GM15510 (cell line): ENCODE data around the gene WDHD1.

Source experiments
- POLR2A ChIP-seq: IDR thresholded peaks from 3 replicates; pipeline ENCODE4 v1.6.1; 2011; ENCODE audit warnings: borderline replicate concordance; ENCODE audit not compliant: insufficient read length; ENCODE audit errors: extremely low read depth

The WDHD1 gene

GRCh38 chr14:55053500-55053899, 26.6 kb upstream of the WDHD1 start:
- TF ChIP-seq POLR2A: no peak

GRCh38 chr14:55053018-55053417, 26.1 kb upstream of the WDHD1 start:
- TF ChIP-seq POLR2A: no peak

- no peak for TF ChIP-seq POLR2A
Observed at GRCh38 chr14:55052269-55052930, 25.5 kb upstream of the WDHD1 start.

- TF ChIP-seq POLR2A: peak; percentile 97
Observed at GRCh38 chr14:55051423-55052268, 24.7 kb upstream of the WDHD1 start, which contains the start of gene MAPK1IP1L. Gene MAPK1IP1L, plus strand, starts transcription at chr14:55051647. Its CDS starts 10,037 bp downstream, at chr14:55061684.

- TF ChIP-seq POLR2A: no peak
Observed at GRCh38 chr14:55051165-55051422, 24.2 kb upstream of the WDHD1 start.

- no peak for TF ChIP-seq POLR2A
Observed at GRCh38 chr14:55048900-55049436, 22.1 kb upstream of the WDHD1 start.

GRCh38 chr14:55047301-55048053, 20.6 kb upstream of the WDHD1 start:
- TF ChIP-seq POLR2A: no peak

GRCh38 chr14:55045087-55045486, 18.2 kb upstream of the WDHD1 start:
- no peak for TF ChIP-seq POLR2A

GRCh38 chr14:55043528-55043927, 16.6 kb upstream of the WDHD1 start:
- TF ChIP-seq POLR2A: no peak

GRCh38 chr14:55038708-55039107, 11.8 kb upstream of the WDHD1 start:
- TF ChIP-seq POLR2A: no peak

GRCh38 chr14:55031190-55031589, 4.3 kb upstream of the WDHD1 start:
- TF ChIP-seq POLR2A: no peak

GRCh38 chr14:55028476-55028875, 1.6 kb upstream of the WDHD1 start:
- TF ChIP-seq POLR2A: no peak

GRCh38 chr14:55028066-55028465, 1.2 kb upstream of the WDHD1 start:
- TF ChIP-seq POLR2A: no peak

GRCh38 chr14:55026441-55026792, 482 bp downstream of the WDHD1 start:
- no peak for TF ChIP-seq POLR2A

GRCh38 chr14:55025948-55026347, 951 bp downstream of the WDHD1 start:
- no peak for TF ChIP-seq POLR2A
